ENCODE measurements around the gene BMP8A.

The BMP8A gene

DNA sequence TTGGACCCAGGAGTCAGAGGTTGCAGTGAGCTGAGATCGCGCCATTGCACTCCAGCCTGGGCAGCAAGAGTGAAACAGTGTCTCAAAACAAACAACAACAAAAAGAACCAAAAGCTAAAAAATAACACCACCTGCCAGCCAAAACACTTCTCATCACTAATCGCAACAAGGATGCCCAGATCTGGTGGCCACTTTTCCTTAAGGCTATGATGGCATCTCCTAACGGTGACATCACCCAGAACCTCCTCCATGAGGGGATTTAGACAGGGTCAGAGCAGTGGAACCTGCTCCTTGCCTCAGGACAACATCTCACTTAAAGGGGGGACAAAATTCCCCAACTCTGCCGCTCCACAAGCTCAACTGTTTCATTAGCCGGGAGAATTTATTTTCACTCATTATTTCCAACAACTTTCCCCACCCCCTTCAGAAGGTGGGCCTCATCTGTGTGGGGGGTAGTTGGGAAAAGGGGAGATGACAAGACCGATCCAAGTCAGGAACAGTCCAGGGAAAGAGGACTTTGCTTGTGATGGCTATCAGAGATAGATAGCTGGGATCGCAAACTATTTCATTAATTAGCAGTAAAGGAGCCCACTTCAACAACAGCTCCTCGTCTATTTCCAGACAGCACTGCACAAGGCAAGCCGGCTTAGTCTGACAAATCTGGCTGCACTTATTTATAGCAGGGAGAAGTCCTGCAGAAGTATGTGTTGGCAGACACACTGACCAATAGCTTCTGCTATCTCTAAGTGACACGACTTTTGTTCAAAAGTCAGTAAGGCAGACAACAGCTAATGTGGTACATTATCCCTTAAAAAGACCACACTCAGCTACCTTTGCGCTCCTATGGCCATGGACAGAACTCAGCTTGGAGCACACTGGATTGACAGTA, 82.5 kb downstream of the BMP8A start:
- DNase-seq: no peak

DNA sequence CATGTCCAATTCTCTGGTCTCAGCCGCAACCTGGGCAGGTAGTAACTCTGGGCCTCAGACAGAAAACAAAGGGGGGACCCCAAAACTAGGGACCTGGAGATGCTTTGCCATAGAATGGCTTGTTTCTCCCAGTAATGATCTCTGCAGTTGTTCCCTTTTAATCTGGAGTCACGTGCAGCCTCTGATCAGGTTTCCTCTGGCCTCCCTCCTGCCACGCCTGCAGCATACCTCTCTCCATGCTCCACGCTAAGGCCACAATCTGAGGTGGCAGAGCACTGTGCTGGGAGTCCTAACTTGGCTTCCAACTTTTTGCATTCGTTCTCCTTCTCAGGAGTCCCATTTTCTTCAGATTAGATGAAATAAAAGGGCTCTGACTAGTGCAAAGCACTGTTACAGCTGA, 83.2 kb downstream of the BMP8A start:
- no peak for DNase-seq
